Ovary (tissue), 1 donor: ENCODE results near the gene PYCR2.
"Not testable (repeated sequence)": the region's sequence is repeated elsewhere in the genome, so short reads cannot be mapped to it uniquely, and the experiment has no call there.

ENCODE experiments used
- EP300 ChIP-seq: sonication (generic); formaldehyde crosslinking; IDR thresholded peaks from one replicate; pipeline ENCODE4 v1.6.1; 2017; ENCODE audit warnings: antibody characterized with exemption
- POLR2A ChIP-seq: fragments of 450-650 bp; IDR thresholded peaks from one replicate; pipeline ENCODE4 v1.6.1; 2017; ENCODE audit warnings: antibody characterized with exemption, mild to moderate bottlenecking, moderate library complexity

- TF ChIP-seq POLR2A, EP300: not testable (repeated sequence)
Observed at GRCh38 chr1:225929462-225929861, 5.4 kb upstream of the PYCR2 start.
